Ascending aorta (tissue), 2 donors: ENCODE data around the gene LST1. TPM values are rescaled to one million over a fixed set of nuclear protein-coding genes. Genes with fewer than 3 reads are reported as not detected.

Experiments used
- DNase-seq, 2 donors: peaks; one replicate each; pipeline ENCODE4 v3.0.0-alpha.2; 2019; ENCODE audit warnings: low spot score in 2 of 2
- H3K27ac ChIP-seq, 2 donors: fragments of 200-600 bp; sonication (generic); one replicate each; pipeline ENCODE4 v1.5.1; 2016 to 2017; ENCODE audit warnings: mild to moderate bottlenecking in 1 of 2
- H3K27me3 ChIP-seq: fragments of 200-600 bp; sonication (generic); one replicate; pipeline ENCODE4 v1.5.1; 2017
- H3K36me3 ChIP-seq, 2 donors: fragments of 200-600 bp; sonication (generic); one replicate each; pipeline ENCODE4 v1.5.1; 2016
- H3K4me1 ChIP-seq, 2 donors: fragments of 200-600 bp; sonication (generic); one replicate each; pipeline ENCODE4 v1.5.1; 2016 to 2017; ENCODE audit warnings: mild to moderate bottlenecking in 1 of 2
- H3K4me3 ChIP-seq, 2 donors: fragments of 200-600 bp; sonication (generic); one replicate each; pipeline ENCODE4 v1.5.1; 2016 to 2017; ENCODE audit warnings: mild to moderate bottlenecking in 1 of 2
- H3K9me3 ChIP-seq, 2 donors: fragments of 200-600 bp; sonication (generic); one replicate each; pipeline ENCODE4 v1.5.1; 2016
- CTCF ChIP-seq, 3 experiments: fragments of 200-600 bp in 2 of 3; fragments of 450-650 bp in 1 of 3; sonication (generic) in 2 of 3; IDR thresholded peaks; one replicate each; pipeline ENCODE4 v1.5.1; 2016 to 2019; ENCODE audit warnings: antibody characterized with exemption in 3 of 3, mild to moderate bottlenecking in 1 of 3, moderate library complexity in 1 of 3
- intact Hi-C: fragments of 100-400 bp; cut with DNase I; formaldehyde crosslinking; loops from one replicate; pipeline ENCODE4 v1.15.1; 2023
- total RNA-seq: library from RNA; depleted of rRNA; stranded (reverse); fragments of >200 nt; gene quantifications from one replicate; pipeline ENCODE4 v1.1.0, GENCODE V29; 2016

LST1 gene
- total RNA-seq, 1 donor from 2014 or later, result 21.4 TPM

GRCh38 chr6:31543639-31544038 lies 42.4 kb upstream of the LST1 start:
- no peak for TF ChIP-seq CTCF (IDR thresholded peaks at IDR 0.05)
- H3K9me3 ChIP-seq, result no peaks in the 10 kb centered on the region
- peaks cover 7 to 18% of the 10 kb centered on the region in 2 donors for H3K36me3 ChIP-seq
- H3K27ac ChIP-seq, result no peak overlapping the region
- no peak overlapping the region for H3K4me3 ChIP-seq
- intact Hi-C loops, result loop anchor here (2.0 to 10.0 kb wide), 7 partner anchors 49 to 1871 kb away; partner anchors contain the start of genes AGER, CUTA, MICA and MRPS18B
- no peak for DNase-seq
- no peaks in the 10 kb centered on the region for H3K27me3 ChIP-seq
- peaks cover 18 to 36% of the 10 kb centered on the region in 2 donors for H3K4me1 ChIP-seq

GRCh38 chr6:31544676-31545075 lies 41.4 kb upstream of the LST1 start:
- no peak for TF ChIP-seq CTCF (IDR thresholded peaks at IDR 0.05)
- no peak for DNase-seq
- Histone ChIP-seq H3K27ac (no peak overlapping the region), H3K27me3 (no peaks in the 10 kb centered on the region), H3K36me3 (peaks cover 6 to 12% of the 10 kb centered on the region in 2 donors), H3K9me3 (no peaks in the 10 kb centered on the region), H3K4me3 (no peak overlapping the region), H3K4me1 (peaks cover 17 to 26% of the 10 kb centered on the region in 2 donors)
- intact Hi-C loops, result loop anchor here (5.0 to 10.0 kb wide), 7 partner anchors 142 to 1870 kb away; partner anchors contain the start of genes AGER, CUTA, MICA and MRPS18B

DNA sequence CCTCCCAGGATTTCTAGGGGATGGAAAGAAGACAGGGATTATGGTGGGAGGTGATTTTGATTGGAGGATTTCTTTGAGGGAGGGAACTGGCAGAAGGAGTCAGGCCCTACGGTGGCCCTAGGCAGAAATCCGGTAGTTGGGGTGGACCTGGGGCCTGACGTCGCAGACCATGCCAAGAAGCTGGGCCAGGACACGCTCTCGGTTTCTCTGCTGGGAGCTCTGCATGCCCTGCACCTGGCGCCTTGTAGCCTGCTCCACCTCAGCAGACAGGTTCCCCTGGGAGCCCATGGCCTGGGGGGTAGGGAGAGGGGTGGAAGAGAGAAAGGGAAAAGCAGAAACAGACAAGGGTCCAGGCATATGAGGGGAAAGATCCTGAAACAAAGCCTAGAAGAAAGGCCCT lies 40.8 kb upstream of the LST1 start:
- intact Hi-C loops, result loop anchor here (5.0 to 10.0 kb wide), 5 partner anchors 187 to 1870 kb away; partner anchors contain the start of genes AGER, CUTA, MRPS18B and PHF1
- Histone ChIP-seq H3K36me3 (peaks cover under 1 to 8% of the 10 kb centered on the region in 2 donors), H3K27ac (no peak overlapping the region), H3K4me3 (no peak overlapping the region), H3K9me3 (no peaks in the 10 kb centered on the region), H3K4me1 (peaks cover 11 to 20% of the 10 kb centered on the region in 2 donors), H3K27me3 (no peaks in the 10 kb centered on the region)
- no peak for TF ChIP-seq CTCF (IDR thresholded peaks at IDR 0.05)
- DNase-seq, result no peak

DNA sequence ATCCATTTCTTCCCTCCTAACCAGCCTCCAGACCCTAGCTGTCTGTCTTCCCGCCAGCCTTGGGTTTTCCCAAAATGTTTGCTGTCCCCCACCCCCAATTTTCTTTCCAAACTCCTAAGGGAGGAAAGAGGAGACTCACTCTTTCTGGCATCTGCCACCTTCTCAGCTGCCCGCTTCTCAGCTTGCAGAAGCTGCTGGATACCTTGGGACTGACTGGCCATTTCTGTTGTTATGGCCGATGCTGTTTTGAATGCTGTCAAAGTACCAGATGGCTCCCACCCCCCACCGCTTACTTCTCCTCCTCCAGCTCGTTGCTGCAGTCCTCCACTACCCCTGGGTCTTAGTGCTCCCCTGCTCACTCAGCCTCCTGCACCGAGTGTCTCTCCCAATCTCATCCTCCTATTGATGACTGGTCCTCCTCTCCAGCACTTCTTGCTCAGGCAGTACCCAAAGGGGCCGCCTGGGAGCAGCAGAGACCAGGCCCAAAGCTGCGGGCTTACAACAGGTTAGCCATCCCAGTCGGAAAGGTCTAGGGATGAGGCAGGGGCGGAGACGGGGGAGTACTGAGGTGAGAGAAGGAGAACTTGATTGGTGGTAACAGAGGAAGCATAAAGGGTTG lies 39.6 kb upstream of the LST1 start, which contains the start of gene ATP6V1G2:
ATP6V1G2 (minus strand) TSS at position 270 of the 619 bp plus-strand sequence; CDS start at position 221, 49 bp downstream.
- Histone ChIP-seq H3K27ac (peak within 1 kb of the TSS; percentile 72 to 84), H3K9me3 (no peaks in the 10 kb centered on the region), H3K27me3 (no peaks in the 10 kb centered on the region), H3K36me3 (peaks cover 0 to 16% of the 10 kb centered on the region in 2 donors), H3K4me3 (peak within 1 kb of the TSS; percentile 58 to 67), H3K4me1 (peaks cover 6 to 15% of the 10 kb centered on the region in 2 donors)
- TF ChIP-seq CTCF (IDR thresholded peaks at IDR 0.05), result peak; percentile 96 to 99 (median 98)
- intact Hi-C loops, result loop anchor here (1.0 to 10.0 kb wide), 8 partner anchors 35 to 1868 kb away; partner anchors contain the start of genes AGER, BAG6, CUTA and MRPS18B
- peak; percentile 55 to 95 for DNase-seq

GRCh38 chr6:31546958-31547726 lies 38.9 kb upstream of the LST1 start, which contains the start of gene NFKBIL1:
Gene NFKBIL1 (plus strand): TSS chr6:31547608. CDS start chr6:31547695, 87 bp downstream.
- DNase-seq, result peak; percentile 89 to 99
- H3K4me1 ChIP-seq, result peaks cover 6 to 15% of the 10 kb centered on the region in 2 donors
- peak within 1 kb of the TSS; percentile 72 to 84 for H3K27ac ChIP-seq
- peaks cover 0 to 21% of the 10 kb centered on the region in 2 donors for H3K36me3 ChIP-seq
- no peak for TF ChIP-seq CTCF (IDR thresholded peaks at IDR 0.05)
- no peaks in the 10 kb centered on the region for H3K27me3 ChIP-seq
- H3K4me3 ChIP-seq, result peak within 1 kb of the TSS; percentile 58 to 67
- intact Hi-C loops, result loop anchor here (1.0 to 10.0 kb wide), 9 partner anchors 34 to 1868 kb away; partner anchors contain the start of genes AGER, BAG6, CUTA and MRPS18B
- no peaks in the 10 kb centered on the region for H3K9me3 ChIP-seq
